GM21381 (cell line): Measurements from ENCODE around the gene FOXM1.

ENCODE experiments used
- ATAC-seq: cut with Tn5 transposase; IDR thresholded peaks from one replicate; pipeline ENCODE4 v1.9.1; 2021; ENCODE audit warnings: mild to moderate bottlenecking, moderate library complexity; ENCODE audit not compliant: unreplicated experiment

The FOXM1 gene

GRCh38 chr12:2842948-2843347 is 34.0 kb downstream of the FOXM1 start:
- no peak for ATAC-seq

- ATAC-seq: no peak
Observed at GRCh38 chr12:2841056-2841650, 35.8 kb downstream of the FOXM1 start.

- no peak for ATAC-seq
Observed at GRCh38 chr12:2836574-2836973, 40.4 kb downstream of the FOXM1 start.

- no peak for ATAC-seq
Observed at GRCh38 chr12:2835691-2836403, 41.1 kb downstream of the FOXM1 start.

- no peak for ATAC-seq
Observed at GRCh38 chr12:2834581-2835491, 42.1 kb downstream of the FOXM1 start, which contains the start of gene NRIP2. TSS of gene NRIP2 (minus strand) at chr12:2835035. CDS start at chr12:2834983, 52 bp downstream.

- ATAC-seq: no peak
Observed at GRCh38 chr12:2833810-2834209, 43.2 kb downstream of the FOXM1 start.

- no peak for ATAC-seq
Observed at GRCh38 chr12:2833327-2833726, 43.6 kb downstream of the FOXM1 start.

GRCh38 chr12:2832550-2833127 is 44.3 kb downstream of the FOXM1 start:
- no peak for ATAC-seq

GRCh38 chr12:2829275-2829674 is 47.7 kb downstream of the FOXM1 start:
- no peak for ATAC-seq

- ATAC-seq: no peak
Observed at GRCh38 chr12:2826721-2827515, 50.1 kb downstream of the FOXM1 start.

GRCh38 chr12:2826036-2826435 is 50.9 kb downstream of the FOXM1 start:
- no peak for ATAC-seq

- ATAC-seq: no peak
Observed at GRCh38 chr12:2825132-2825531, 51.8 kb downstream of the FOXM1 start.

- ATAC-seq: no peak
Observed at GRCh38 chr12:2824541-2824940, 52.4 kb downstream of the FOXM1 start.

GRCh38 chr12:2823483-2823882 is 53.5 kb downstream of the FOXM1 start:
- ATAC-seq: no peak

- no peak for ATAC-seq
Observed at GRCh38 chr12:2820432-2820831, 56.5 kb downstream of the FOXM1 start.

GRCh38 chr12:2819810-2820209 is 57.2 kb downstream of the FOXM1 start:
- no peak for ATAC-seq

- no peak for ATAC-seq
Observed at GRCh38 chr12:2813214-2814185, 63.5 kb downstream of the FOXM1 start.

GRCh38 chr12:2812290-2813213 is 64.4 kb downstream of the FOXM1 start, which contains the start of gene ITFG2:
TSS of gene ITFG2 (plus strand) at chr12:2812668. CDS start at chr12:2812761, 93 bp downstream.
- peak; percentile 94 for ATAC-seq
